Subcutaneous preadipocyte (primary cell): Measurements from ENCODE around the gene COX17. TPM values are rescaled to one million over a fixed set of nuclear protein-coding genes. Genes with fewer than 3 reads are reported as not detected.

Source experiments
- total RNA-seq: library from RNA; depleted of rRNA; stranded (reverse); fragments of >200 nt; gene quantifications from 2 replicates; pipeline ENCODE4 v1.2.3, GENCODE V29; 2012

The COX17 gene
- 11.8 and 12.7 TPM in 2 replicates for total RNA-seq

GRCh38 chr3:119676771-119677640, at the start of gene COX17:
COX17 (minus strand) TSS chr3:119677406; CDS start chr3:119677310, 96 bp downstream.

GRCh38 chr3:119702530-119703527, 25.6 kb upstream of the COX17 start, which contains the start of gene CFAP91:
CFAP91 (plus strand) TSS chr3:119703022; CDS start chr3:119703099, 77 bp downstream.

GRCh38 chr3:119660474-119661440, 16.4 kb downstream of the COX17 start, which contains the start of gene POPDC2:
POPDC2 (minus strand) TSS chr3:119660589; CDS start chr3:119660423, 166 bp downstream.

Other genes starting within 250 kb of the COX17 start
- 30.5 and 66.7 TPM in 2 replicates for gene TMEM39A, start 213.8 kb downstream of the COX17 start, total RNA-seq
- gene POGLUT1, start 208.4 kb downstream of the COX17 start, total RNA-seq = 15.1 and 16.9 TPM in 2 replicates
- gene TIMMDC1, start 178.9 kb downstream of the COX17 start, total RNA-seq = 54.0 and 57.1 TPM in 2 replicates
- gene CD80, start 117.8 kb downstream of the COX17 start, total RNA-seq = not detected in 2 replicates
- 2.7 and 5.9 TPM in 2 replicates for gene ADPRH, start 97.9 kb downstream of the COX17 start, total RNA-seq
- gene PLA1A, start 79.5 kb downstream of the COX17 start, total RNA-seq = not detected in 2 replicates
- under 0.01 TPM in 2 replicates for gene POPDC2, start 16.8 kb downstream of the COX17 start, total RNA-seq
- gene CFAP91, start 25.6 kb upstream of the COX17 start, total RNA-seq = under 0.01 and 0.73 TPM in 2 replicates
- 0.20 TPM in 1 of 2 replicates, not detected in the other for gene NR1I2, start 104.7 kb upstream of the COX17 start, total RNA-seq